Loucy (cell line): ENCODE measurements around the gene SLC1A4.
A peak's percentile ranks its signal among the peaks of the same experiment; 100 is the strongest.

Experiments used
- H2AFZ ChIP-seq: fragments of 200-600 bp; sonication (generic); 2 replicates; pipeline ENCODE4 v1.6.0; 2016; ENCODE audit warnings: antibody characterized with exemption, mild to moderate bottlenecking, low read length, moderate library complexity
- H3F3A ChIP-seq: fragments of 200-600 bp; 2 replicates; pipeline ENCODE4 v1.6.0; 2016; ENCODE audit warnings: antibody characterized with exemption, low read depth, mild to moderate bottlenecking
- H3K27me3 ChIP-seq: fragments of 200-600 bp; sonication (generic); 2 replicates; pipeline ENCODE4 v1.6.1; 2014; ENCODE audit warnings: low read length, mild to moderate bottlenecking; ENCODE audit not compliant: insufficient read depth, poor library complexity, severe bottlenecking
- H3K36me3 ChIP-seq: fragments of 200-600 bp; sonication (generic); 2 replicates; pipeline ENCODE4 v1.6.1; 2016; ENCODE audit warnings: low read length; ENCODE audit not compliant: insufficient read depth
- H3K4me1 ChIP-seq: fragments of 200-600 bp; sonication (generic); 2 replicates; pipeline ENCODE4 v1.5.1; 2014; ENCODE audit warnings: low read length, mild to moderate bottlenecking; ENCODE audit not compliant: insufficient read depth, poor library complexity, severe bottlenecking
- H3K4me2 ChIP-seq: fragments of 200-600 bp; sonication (generic); 2 replicates; pipeline ENCODE4 v1.6.0; 2014; ENCODE audit warnings: antibody characterized with exemption, low read length, low read depth, mild to moderate bottlenecking; ENCODE audit not compliant: poor library complexity, severe bottlenecking
- H3K4me3 ChIP-seq: fragments of 200-600 bp; sonication (generic); 2 replicates; pipeline ENCODE4 v1.5.1; 2014; ENCODE audit warnings: low read length, mild to moderate bottlenecking, mixed read lengths; ENCODE audit not compliant: poor library complexity, severe bottlenecking
- H3K79me2 ChIP-seq: fragments of 200-600 bp; sonication (generic); 2 replicates; pipeline ENCODE4 v1.6.1; 2014; ENCODE audit warnings: low read length; ENCODE audit not compliant: insufficient read depth
- H3K9ac ChIP-seq: fragments of 200-600 bp; sonication (generic); 2 replicates; pipeline ENCODE4 v1.6.0; 2014; ENCODE audit warnings: mild to moderate bottlenecking, low read depth, low read length, moderate library complexity; ENCODE audit not compliant: poor library complexity, severe bottlenecking
- H3K9me2 ChIP-seq: fragments of 200-600 bp; sonication (generic); replicated peaks from 2 replicates; pipeline ENCODE4 v1.6.1; 2016; ENCODE audit warnings: low read depth, low read length, mixed read lengths
- H3K9me3 ChIP-seq: fragments of 200-600 bp; sonication (generic); 2 replicates; pipeline ENCODE4 v1.6.1; 2014; ENCODE audit warnings: mild to moderate bottlenecking, antibody characterized with exemption, low read length, low read depth; ENCODE audit not compliant: insufficient read depth
- H4K20me1 ChIP-seq: fragments of 200-600 bp; sonication (generic); 2 replicates; pipeline ENCODE4 v1.6.0; 2014; ENCODE audit warnings: antibody characterized with exemption, low read length, mild to moderate bottlenecking; ENCODE audit not compliant: insufficient read depth, poor library complexity, severe bottlenecking
- EZH2phosphoT487 ChIP-seq: fragments of 200-600 bp; IDR thresholded peaks from 2 replicates; pipeline ENCODE4 v1.6.1; 2018; ENCODE audit warnings: antibody characterized with exemption, mild to moderate bottlenecking, moderate library complexity, borderline replicate concordance
- TF ChIP-seq, protein P1 (sequence below): fragments of 200-600 bp; sonication (generic); conservative IDR thresholded peaks from 2 replicates; pipeline ENCODE4 v1.5.1; 2014; ENCODE audit warnings: mild to moderate bottlenecking, antibody characterized with exemption, low read length

The SLC1A4 gene

DNA sequence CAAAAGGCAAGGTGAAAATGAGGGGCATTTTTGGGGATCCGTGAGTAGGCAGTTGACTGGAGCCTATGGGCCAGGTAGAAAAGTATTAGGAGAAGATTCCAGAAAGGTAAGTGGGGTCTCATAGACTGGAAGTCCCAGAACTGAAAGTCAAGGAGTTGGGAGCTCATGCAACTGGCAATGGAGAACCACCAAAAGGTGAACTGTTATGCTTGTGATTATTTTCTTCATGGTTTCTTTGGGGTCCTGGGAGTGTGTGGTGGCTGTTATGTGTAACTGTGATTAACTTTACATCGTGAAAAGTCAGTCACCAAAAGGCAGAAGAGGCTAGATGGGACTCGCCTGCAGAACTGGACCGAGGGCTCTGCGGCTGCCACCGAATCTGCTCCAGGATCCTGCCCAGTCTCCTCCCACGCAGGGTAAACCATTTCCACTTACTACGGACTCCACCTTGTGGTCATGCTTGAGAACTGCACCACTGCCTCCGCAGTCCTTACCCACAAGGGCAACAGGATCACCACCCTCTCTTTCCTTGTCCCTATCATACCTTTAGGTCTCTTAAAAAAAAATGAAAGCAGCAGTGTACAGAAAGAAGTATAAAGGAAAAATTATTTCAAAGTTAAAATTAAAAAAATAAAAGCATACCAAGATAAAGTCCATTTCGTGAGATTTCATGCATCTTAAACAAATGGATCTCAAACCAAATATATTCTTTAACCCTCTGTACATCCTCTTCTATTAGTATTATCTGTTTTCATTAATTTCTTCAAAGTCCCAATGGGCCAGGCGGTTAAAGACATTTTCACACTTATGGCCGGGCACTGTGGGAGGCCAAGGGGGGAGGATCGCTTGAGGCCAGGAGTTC, 51.4 kb downstream of the SLC1A4 start:
- TF ChIP-seq, protein P1, sequence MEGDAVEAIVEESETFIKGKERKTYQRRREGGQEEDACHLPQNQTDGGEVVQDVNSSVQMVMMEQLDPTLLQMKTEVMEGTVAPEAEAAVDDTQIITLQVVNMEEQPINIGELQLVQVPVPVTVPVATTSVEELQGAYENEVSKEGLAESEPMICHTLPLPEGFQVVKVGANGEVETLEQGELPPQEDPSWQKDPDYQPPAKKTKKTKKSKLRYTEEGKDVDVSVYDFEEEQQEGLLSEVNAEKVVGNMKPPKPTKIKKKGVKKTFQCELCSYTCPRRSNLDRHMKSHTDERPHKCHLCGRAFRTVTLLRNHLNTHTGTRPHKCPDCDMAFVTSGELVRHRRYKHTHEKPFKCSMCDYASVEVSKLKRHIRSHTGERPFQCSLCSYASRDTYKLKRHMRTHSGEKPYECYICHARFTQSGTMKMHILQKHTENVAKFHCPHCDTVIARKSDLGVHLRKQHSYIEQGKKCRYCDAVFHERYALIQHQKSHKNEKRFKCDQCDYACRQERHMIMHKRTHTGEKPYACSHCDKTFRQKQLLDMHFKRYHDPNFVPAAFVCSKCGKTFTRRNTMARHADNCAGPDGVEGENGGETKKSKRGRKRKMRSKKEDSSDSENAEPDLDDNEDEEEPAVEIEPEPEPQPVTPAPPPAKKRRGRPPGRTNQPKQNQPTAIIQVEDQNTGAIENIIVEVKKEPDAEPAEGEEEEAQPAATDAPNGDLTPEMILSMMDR: peak; percentile 95
- no peak for TF ChIP-seq EZH2phosphoT487
- Histone ChIP-seq H3K9ac (peak overlapping the region; percentile 25), H3K4me2 (peak overlapping the region; percentile 51), H2AFZ (peak overlapping the region; percentile 62), H3K4me1 (peaks cover 7% of the 10 kb centered on the region), H3K27me3 (no peaks in the 10 kb centered on the region), H3K9me2 (no peaks in the 10 kb centered on the region), H3K4me3 (peak overlapping the region; percentile 36), H3K79me2 (no peaks in the 10 kb centered on the region), H3K9me3 (no peaks in the 10 kb centered on the region), H4K20me1 (no peaks in the 10 kb centered on the region), H3F3A (no peaks in the 10 kb centered on the region), H3K36me3 (no peaks in the 10 kb centered on the region)

DNA sequence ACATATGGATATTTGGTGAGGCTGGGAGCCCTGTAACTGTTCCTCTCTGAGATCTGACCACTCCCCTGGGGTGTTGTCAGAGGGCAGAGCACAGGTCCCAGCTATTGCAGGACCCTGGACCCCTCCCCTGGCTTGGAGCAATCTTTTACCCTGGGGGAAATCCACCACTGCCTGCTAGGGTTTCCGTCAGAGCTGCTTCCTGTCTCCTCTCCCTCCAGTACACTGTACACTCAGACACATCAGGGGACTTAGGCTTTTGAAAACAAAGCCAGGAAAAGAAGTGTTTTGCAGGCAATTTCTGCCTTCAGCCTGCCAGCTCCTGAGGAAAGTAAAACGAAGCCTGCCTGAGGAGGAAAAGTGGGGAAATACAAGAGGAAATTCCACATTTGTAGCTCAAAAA, 53.8 kb downstream of the SLC1A4 start:
- Histone ChIP-seq H3K4me3 (no peak overlapping the region), H3K4me1 (peaks cover 7% of the 10 kb centered on the region), H4K20me1 (no peaks in the 10 kb centered on the region), H3F3A (no peaks in the 10 kb centered on the region), H3K79me2 (no peaks in the 10 kb centered on the region), H3K9me2 (no peaks in the 10 kb centered on the region), H3K36me3 (no peaks in the 10 kb centered on the region), H3K27me3 (no peaks in the 10 kb centered on the region), H2AFZ (no peak overlapping the region), H3K9ac (no peak overlapping the region), H3K9me3 (no peaks in the 10 kb centered on the region), H3K4me2 (no peak overlapping the region)
- TF ChIP-seq, protein P1: no peak

DNA sequence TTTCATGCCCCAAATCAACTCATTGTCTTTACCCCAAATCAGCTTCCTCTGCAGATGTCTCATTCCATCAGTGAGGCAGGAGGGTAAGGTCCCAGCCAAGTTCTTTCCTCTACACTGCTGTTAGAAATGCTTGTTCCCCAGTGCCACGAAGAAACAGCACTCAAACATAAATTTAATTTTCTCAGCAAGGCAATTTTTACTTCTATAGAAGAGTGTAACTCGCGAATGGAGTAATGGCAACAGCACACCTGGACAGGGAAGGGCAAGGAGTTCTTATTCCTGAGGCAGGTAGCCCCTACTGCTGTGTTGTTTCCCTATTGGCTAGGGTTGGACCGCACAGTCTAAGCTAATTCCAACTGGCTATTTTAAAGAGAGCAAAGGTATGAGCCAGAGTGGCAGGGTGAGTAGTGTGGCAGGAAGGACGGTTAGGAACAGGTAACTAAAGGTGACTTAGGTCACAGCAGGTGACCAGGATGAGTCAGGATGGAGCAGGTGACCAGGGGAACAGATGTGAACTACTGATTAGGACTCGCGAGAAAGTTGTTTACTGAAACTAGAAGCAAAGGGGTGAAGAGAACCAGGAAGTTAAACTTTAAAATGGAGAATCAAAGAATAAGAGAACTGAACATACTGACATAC, 55.0 kb downstream of the SLC1A4 start:
- Histone ChIP-seq H3K36me3 (no peaks in the 10 kb centered on the region), H3K9me3 (no peaks in the 10 kb centered on the region; the same call in 1 of the 2 replicates), H3K27me3 (no peaks in the 10 kb centered on the region), H3K9ac (no peak overlapping the region), H3K79me2 (no peaks in the 10 kb centered on the region), H4K20me1 (no peaks in the 10 kb centered on the region), H3K9me2 (no peaks in the 10 kb centered on the region), H2AFZ (no peak overlapping the region), H3F3A (no peaks in the 10 kb centered on the region), H3K4me2 (no peak overlapping the region), H3K4me1 (peaks cover 7% of the 10 kb centered on the region), H3K4me3 (no peak overlapping the region)
- TF ChIP-seq, protein P1: no peak
- no peak for TF ChIP-seq EZH2phosphoT487
